Epithelial cell of proximal tubule (primary cell): ENCODE measurements around the gene GPR139. TPM values are rescaled to one million over a fixed set of nuclear protein-coding genes. Genes with fewer than 3 reads are reported as not detected.

ENCODE experiments used
- DNase-seq: peaks from one replicate; pipeline ENCODE4 v3.0.0-alpha.2; 2011; ENCODE audit warnings: low read depth
- H3K4me3 ChIP-seq: 2 replicates; pipeline ENCODE4 v1.5.1; 2011; ENCODE audit warnings: low read depth, mild to moderate bottlenecking, low read length
- CTCF ChIP-seq: conservative IDR thresholded peaks from 2 replicates; pipeline ENCODE4 v1.5.1; 2012; ENCODE audit warnings: low read depth, mild to moderate bottlenecking, low read length
- total RNA-seq: library from RNA; depleted of rRNA; stranded (reverse); fragments of >200 nt; gene quantifications from 2 replicates; pipeline ENCODE4 v1.2.3, GENCODE V29; 2015

Gene GPR139
- total RNA-seq: not detected in 2 replicates

GRCh38 chr16:20073203-20074098 lies at the start of gene GPR139:
GPR139 (minus strand) TSS chr16:20073890; CDS start chr16:20073616, 274 bp downstream.
- no peak for DNase-seq
- TF ChIP-seq CTCF: no peak

GRCh38 chr16:20122011-20122410 lies 48.3 kb upstream of the GPR139 start:
- H3K4me3 ChIP-seq: no peak overlapping the region
- DNase-seq: no peak
- TF ChIP-seq CTCF: no peak

More at GRCh38 chr16:20073203-20074098, at the start of gene GPR139:
- H3K4me3 ChIP-seq: no peak within 1 kb of the TSS

- DNase-seq: no peak
- H3K4me3 ChIP-seq: no peak overlapping the region
- TF ChIP-seq CTCF: no peak
Observed at GRCh38 chr16:20114356-20114755, 40.7 kb upstream of the GPR139 start.

- no peak for TF ChIP-seq CTCF
- no peak overlapping the region for H3K4me3 ChIP-seq
- no peak for DNase-seq
Observed at GRCh38 chr16:20111143-20111542, 37.5 kb upstream of the GPR139 start.

GRCh38 chr16:20107083-20107482 lies 33.4 kb upstream of the GPR139 start:
- H3K4me3 ChIP-seq: no peak overlapping the region
- no peak for TF ChIP-seq CTCF
- no peak for DNase-seq

GRCh38 chr16:20104563-20105183 lies 31.0 kb upstream of the GPR139 start:
- no peak for DNase-seq
- TF ChIP-seq CTCF: no peak
- no peak overlapping the region for H3K4me3 ChIP-seq
